ENCODE results near the gene NCAPD2.

DNA sequence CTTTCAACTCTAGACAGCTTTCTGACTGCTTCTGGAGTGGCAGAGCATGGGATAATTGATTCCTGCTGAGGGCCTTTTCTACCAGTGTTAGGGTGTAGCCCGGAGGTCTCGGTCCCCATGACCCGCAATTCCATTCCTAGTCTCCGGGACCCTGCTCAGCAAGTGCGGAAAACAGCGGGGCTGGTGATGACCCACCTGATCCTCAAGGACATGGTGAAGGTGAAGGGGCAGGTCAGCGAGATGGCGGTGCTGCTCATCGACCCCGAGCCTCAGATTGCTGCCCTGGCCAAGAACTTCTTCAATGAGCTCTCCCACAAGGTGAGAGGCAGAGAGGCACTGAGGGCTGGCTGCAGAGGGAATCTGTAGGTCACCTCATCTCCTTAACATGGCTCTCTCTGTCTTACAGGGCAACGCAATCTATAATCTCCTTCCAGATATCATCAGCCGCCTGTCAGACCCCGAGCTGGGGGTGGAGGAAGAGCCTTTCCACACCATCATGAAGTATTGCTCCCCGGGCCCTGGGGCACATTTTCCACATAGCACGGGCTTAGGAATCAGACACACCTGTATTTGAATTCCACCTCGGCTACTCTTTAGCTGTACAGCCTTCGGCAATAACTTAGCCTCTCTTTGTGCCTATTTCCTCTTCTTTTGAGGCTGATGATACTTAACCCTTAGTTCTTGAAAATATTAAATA lies 34.8 kb downstream of the NCAPD2 start:
- TF ChIP-seq, protein P1, sequence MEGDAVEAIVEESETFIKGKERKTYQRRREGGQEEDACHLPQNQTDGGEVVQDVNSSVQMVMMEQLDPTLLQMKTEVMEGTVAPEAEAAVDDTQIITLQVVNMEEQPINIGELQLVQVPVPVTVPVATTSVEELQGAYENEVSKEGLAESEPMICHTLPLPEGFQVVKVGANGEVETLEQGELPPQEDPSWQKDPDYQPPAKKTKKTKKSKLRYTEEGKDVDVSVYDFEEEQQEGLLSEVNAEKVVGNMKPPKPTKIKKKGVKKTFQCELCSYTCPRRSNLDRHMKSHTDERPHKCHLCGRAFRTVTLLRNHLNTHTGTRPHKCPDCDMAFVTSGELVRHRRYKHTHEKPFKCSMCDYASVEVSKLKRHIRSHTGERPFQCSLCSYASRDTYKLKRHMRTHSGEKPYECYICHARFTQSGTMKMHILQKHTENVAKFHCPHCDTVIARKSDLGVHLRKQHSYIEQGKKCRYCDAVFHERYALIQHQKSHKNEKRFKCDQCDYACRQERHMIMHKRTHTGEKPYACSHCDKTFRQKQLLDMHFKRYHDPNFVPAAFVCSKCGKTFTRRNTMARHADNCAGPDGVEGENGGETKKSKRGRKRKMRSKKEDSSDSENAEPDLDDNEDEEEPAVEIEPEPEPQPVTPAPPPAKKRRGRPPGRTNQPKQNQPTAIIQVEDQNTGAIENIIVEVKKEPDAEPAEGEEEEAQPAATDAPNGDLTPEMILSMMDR (IDR thresholded peaks at IDR 0.05): no peak
- no peak for TF ChIP-seq POLR2A (IDR thresholded peaks at IDR 0.05)
